ENCODE data around the gene RBM20.
"Not testable (repeated sequence)": the region's sequence is repeated elsewhere in the genome, so short reads cannot be mapped to it uniquely, and the experiment has no call there.

RBM20 gene

DNA sequence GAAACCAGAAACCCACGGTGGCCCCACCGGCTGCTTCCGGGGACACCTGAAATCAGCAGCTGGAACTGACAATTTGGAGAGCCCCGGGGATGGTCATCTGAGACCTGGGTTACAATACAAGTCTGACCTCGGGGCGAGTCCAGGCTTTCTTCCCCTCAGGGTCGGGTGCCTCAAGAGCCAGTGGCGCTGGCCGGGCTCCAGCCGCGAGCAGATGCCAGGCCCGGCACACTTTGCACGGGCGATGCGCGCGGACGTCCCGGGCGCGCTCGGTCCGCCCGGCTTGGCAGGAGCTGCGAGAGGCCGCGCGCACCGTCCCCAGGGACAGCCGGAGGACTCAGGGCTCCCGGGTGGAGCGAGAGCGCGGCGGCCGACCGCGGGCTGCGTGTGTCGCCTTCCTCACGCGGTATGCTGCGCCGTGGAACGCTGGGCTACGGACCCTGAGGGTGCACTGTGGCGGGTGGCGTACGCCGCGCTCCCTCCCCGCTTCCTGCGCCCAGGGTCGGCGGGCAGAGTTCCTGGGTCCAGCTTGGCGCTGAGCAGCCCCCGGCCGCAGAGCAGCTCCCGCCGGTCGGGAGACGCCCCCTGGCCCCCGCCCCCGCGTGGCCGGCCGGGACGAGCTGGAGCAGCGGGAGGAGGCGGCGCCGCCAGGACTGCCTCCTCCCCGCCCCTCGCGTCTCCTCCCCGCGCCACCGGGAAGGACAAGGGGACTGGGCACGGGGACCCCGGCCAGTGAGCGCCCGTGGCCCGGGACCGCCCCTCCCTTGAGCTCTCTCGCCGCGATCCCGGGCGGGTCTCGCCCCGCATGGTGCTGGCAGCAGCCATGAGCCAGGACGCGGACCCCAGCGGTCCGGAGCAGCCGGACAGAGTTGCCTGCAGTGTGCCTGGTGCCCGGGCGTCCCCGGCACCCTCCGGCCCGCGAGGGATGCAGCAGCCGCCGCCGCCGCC is at the start of gene RBM20:
TSS of gene RBM20 (plus strand) at position 684 of the 945 bp plus-strand sequence. CDS start at position 803, 119 bp downstream.
- in situ Hi-C loops (cut with HindIII; ENCODE audit: low sequenced_read_pairs): no loop called here

DNA sequence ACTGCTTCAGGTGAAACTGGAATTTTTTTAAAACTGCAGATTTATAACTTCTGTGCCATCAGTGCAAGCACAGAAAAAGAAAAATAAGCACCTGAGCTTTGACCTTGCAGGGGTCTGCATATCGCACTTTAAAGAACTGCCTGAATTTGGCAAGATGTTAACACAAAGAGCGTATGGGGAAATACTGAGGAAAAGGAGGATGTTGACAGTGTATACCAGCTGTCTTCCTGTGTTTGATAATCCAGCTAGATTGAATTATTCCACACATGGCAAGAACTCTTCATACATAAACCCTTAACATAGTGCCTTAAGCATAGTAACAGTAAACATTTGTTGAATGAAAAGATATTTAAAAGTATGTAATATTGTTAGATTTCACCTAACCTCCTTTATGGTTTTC is 46.7 kb upstream of the RBM20 start:
- in situ Hi-C loops (cut with HindIII; ENCODE audit: low sequenced_read_pairs): no loop called here

DNA sequence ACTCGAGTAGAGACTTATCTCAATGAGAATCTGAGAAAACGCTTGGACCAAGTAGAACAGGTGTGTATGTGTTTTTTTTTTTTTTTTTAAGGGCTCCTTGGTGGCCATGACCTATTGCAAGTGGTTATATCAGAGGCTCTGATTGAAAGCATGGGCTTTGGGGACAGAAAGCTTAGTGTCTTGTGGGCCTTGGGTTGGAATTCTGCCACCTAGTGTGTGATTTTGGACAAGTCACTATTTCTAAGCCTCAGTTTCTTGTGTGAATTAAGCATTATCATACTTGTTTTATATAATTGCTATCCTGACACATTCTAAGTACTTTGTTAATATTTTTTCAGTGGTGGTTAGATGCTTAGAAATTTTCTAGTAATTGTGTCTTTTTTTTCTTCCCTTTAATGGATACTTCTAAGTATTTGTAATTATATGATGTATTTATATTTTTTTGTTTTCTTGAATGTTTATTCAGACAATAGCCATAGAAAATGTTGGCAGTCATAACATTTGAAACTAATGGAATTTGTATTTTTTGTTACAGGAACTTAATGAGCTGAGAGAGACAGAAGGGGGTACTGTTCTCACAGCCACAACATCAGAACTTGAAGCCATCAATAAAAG is 43.5 kb upstream of the RBM20 start:
- in situ Hi-C loops (cut with HindIII; ENCODE audit: low sequenced_read_pairs): no loop called here

DNA sequence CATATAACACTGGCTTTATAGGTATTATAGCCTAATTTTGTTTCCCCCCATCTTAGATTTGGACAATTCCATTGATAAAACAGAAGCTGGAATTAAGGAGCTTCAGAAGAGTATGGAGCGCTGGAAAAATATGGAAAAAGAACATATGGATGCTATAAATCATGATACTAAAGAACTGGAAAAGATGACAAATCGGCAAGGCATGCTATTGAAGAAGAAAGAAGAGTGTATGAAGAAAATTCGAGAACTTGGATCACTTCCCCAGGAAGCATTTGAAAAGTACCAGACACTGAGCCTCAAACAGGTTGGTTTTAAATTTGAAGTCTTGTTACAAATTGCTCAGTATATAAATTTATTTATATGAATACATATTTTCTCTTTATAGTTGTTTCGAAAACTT is 42.6 kb upstream of the RBM20 start:
- in situ Hi-C loops (cut with HindIII; ENCODE audit: low sequenced_read_pairs): no loop called here

DNA sequence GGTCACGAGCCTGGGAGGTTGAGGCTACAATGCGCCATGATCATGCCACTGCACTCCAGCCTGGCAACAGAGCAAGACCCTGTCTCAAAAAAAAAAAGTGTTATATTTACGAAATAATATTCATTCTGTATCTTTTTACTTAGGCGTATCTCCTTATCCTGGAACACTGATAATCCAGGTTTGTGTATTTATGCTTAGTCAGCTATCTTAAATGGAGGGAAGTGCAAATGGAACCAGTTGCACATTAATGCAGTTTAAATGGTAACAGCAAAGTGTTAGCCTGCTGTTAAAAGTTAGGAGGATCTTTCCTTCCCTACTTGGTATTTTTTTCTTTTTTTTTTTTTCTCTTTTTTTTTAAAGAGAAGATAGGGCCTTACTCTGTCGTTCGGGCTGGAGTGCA is 36.0 kb upstream of the RBM20 start:
- in situ Hi-C loops (cut with HindIII; ENCODE audit: low sequenced_read_pairs): no loop called here

DNA sequence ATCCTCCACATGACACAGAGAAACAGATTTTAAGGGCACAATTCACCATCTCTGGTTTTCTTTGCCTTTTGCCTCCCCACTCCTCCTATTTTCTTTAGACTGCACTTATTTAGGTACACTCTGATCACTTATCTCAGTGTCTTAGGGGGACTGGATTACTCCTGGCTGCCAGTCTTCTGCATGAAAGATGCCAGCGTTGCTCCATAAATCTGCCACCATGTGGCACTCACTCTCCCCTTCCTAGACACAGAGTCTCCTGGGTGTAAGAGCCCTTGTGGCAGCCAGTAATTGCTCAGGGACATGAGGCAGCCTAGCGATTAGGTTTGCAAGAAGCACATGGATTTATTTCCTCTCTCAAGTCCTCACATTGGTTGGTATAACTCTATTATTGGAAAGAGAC is 34.5 kb upstream of the RBM20 start:
- in situ Hi-C loops (cut with HindIII; ENCODE audit: low sequenced_read_pairs): no loop called here

DNA sequence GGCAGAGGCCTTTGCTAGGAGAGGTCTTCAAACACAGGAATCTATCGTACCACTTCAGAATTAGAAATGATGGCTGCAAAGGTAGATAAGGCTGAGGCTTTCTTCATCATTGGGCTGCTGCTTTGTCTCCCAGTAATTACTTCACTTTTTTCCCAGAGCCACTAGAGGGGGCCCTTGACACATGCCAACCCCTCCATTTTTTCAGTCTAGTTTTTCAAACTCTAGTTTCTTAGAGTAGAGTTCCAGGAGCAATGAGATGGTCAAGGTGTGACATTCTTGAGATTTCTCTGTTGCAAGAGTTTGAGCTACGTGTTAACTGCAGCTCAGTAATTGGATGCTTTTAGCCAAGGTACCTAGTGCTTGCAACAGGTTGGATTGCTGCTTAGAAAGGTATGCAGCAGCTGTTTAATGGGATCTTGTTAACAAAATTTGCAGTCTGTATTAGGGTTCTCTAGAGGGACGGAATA is 33.8 kb upstream of the RBM20 start:
- in situ Hi-C loops (cut with HindIII; ENCODE audit: low sequenced_read_pairs): no loop called here

DNA sequence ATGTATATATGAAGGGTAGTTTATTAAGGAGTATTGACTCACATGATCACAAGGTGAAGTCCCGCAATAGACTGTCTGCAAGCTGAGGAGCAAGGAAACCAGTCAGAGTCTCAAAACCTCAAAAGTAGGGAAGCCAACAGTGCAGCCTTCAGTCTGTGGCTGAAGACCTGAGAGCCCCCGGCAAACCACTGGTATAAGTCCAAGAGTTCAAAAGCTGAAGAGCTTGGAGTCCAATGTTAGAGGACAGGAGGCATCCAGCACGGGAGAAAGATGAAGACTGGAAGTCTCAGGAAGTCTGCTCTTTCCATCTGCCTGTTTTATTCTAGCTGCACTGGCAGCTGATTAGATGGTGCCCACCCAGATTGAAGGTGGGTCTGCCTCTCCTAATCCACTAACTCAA is 33.4 kb upstream of the RBM20 start:
- in situ Hi-C loops (cut with HindIII; ENCODE audit: low sequenced_read_pairs): not testable (repeated sequence)

DNA sequence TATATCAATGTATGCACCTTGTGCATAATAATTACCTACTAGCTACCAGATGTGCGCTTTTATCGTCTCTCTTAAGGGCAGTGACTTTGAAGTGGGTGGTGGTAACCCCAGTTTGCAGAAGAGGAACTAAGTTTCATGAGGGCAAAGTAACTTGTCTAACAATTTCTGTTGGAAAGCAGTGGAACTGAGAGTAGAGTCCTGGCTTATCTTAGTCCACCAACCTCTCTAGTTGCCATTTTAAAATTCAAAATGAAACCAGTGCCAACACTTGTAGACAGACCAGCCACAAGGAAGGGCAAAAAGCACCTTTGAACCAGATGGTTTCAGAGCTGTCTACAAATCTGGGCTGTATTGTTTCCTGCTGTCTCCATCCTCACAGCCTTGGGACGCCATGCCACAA is 32.0 kb upstream of the RBM20 start:
- in situ Hi-C loops (cut with HindIII; ENCODE audit: low sequenced_read_pairs): no loop called here

DNA sequence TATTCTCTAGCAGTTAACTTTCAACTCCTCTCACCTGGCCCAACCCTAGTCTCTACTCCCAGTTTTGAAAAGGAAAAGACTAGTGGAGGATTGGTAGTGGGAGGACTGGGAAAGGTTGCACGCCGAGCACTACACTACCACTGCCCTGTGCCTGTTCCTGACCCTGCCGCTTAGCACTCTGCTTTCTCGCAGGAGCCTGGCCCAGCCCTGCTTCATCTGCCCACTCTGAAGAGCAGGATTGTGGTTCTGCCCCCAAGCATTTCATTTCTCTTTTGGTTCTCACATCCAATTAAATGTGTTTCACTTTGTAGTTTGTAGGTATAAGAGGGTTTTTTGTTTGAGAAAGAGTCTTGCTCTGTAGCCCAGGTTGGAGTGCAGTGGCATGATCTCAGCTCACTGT is 31.5 kb upstream of the RBM20 start:
- in situ Hi-C loops (cut with HindIII; ENCODE audit: low sequenced_read_pairs): no loop called here

DNA sequence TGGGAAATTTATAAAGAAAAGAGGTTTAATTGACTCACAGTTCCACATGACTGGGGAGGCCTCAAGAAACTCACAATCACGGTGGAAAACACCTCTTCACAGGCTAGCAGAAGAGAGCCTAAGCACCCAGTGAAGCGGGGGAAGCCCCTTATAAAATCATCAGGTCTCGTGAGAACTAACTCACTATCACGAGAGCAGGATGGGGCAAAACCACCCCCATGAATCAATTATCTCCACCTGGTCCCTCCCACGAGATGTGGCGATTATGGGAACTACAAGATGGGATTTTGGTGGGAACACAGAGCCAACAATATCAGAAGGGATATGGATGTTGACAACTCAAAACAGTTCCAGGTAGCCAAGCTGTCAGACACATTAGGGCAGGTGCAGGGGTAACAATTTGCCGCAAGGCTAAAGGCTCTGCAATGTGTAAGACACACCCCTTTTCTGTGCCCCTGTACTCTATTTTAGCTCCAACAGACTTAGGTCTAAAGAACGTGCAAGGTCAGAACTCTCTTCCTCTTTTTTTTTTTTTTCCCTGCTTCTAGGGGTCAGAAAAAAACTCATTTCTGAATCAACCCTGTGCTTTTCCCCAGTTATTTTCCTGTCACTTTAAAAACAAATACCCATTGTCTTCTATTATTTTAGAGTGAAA is 30.7 kb upstream of the RBM20 start:
- in situ Hi-C loops (cut with HindIII; ENCODE audit: low sequenced_read_pairs): no loop called here

DNA sequence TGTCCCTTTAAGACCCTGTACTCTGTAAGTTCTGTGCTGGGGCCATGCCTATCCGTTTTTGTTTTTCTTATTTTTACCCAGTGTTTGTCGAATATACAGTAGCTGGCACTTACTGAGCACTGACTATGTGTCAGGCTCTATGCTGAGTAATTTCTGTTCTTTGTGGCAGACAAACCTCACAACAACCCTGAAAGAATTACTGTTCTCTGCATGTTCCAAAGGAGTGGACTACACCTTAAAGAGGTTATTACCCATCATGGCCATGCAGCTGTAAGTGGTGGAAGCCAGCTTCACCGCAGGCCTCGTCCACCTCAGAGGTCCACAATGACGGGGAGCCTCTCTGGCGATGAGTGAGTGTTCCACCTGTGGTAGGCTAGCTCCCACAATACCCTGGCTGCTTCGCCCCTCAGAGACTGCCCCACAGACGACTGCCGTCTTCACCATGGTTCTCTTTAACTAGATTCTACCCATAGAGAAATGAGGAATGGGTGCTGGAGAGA is 30.1 kb upstream of the RBM20 start:
- in situ Hi-C loops (cut with HindIII; ENCODE audit: low sequenced_read_pairs): no loop called here

DNA sequence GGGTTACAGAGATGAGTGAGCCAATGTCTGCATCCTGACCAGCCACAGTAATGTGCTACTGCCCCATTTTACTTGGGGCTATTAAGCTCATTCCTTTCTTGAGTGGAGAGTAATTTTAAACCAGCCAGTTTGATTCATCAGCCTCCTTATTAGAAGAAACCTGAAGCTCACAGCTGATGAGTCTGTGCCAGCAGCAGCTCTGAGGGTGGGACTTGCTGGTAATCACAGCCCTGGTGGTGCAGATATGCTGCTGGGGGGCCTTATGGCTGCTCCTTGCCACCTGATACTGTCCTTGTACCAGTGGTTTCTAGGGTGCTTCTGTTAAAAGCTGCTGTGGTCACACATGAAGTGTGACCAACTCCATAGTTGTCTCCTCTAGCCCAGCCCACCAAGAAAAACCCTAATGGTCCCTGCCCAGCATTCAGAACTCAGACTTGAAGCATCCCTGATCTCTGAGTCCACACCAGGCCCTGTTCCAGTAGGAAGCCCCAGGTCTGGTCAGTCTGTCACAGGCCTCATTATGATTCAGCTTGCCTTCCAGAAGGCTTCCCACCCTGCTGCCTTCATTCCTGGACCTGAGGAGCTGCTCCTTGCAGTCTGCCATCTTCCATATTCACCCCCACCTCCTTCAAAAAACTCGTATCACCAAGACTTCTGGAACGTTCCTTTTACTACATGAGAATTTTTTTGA is 28.9 kb upstream of the RBM20 start:
- in situ Hi-C loops (cut with HindIII; ENCODE audit: low sequenced_read_pairs): no loop called here

DNA sequence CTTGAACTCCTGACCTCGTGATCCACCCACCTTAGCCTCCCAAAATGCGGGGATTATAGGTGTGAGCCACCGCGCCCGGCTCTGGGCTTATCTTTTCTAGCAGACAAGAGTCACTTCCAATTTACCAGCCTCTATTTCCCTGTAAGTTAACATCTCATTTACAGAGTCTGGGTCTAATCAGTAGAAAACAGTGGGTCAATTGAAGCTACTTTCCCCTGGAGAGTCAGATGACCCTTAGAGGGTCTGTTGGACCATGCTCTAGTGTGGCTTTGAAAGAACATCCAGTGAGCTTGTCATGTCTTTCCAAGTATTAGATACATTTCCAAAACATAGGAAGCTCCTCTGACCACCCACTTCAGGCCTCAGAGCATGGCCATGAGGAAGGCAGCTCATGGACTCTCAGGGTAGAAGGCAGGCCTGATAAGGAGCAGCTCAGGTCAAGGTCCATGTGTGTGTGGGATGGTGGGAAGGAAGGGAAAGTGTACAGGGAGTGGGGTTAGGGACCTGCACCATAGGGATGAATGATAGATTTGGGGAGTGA is 27.6 kb upstream of the RBM20 start:
- in situ Hi-C loops (cut with HindIII; ENCODE audit: low sequenced_read_pairs): no loop called here

DNA sequence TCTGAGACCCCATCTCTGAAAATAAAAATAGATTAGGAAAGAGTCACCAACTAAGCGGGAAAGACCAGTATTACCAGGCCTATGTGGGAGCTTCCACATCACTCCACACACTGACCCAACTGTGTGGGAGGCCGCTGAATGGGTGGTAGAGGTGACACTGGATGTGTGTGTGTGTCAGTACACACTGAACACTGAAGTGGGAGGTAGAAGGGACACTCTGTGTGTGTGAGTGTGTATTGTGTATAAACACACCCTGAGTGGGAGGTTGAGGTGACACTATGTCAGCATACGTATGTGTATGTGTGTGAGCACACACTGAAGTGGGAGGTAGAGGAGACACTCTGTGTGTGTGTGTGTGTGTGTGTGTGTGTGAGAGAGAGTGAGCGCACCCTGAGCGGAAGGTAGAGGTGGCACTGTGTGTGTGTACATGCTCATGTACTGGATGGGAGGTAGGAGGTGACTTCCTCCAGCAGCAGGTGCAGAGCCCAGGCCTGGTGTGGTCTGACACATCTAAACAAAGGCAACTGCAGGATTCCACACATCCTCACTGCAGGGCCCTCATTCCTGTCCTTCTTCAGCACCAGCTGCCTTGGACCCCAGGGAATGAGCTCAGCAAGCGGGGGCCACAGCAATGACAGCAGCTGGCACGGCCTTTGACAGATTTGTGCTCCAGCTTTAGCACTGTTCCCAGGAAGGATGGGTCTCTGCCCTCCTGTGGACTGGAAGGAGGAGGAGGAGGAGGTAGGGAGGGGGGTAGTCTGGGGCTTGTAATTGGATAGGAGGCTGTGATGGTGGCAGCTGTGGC is 26.5 kb upstream of the RBM20 start:
- in situ Hi-C loops (cut with HindIII; ENCODE audit: low sequenced_read_pairs): no loop called here

DNA sequence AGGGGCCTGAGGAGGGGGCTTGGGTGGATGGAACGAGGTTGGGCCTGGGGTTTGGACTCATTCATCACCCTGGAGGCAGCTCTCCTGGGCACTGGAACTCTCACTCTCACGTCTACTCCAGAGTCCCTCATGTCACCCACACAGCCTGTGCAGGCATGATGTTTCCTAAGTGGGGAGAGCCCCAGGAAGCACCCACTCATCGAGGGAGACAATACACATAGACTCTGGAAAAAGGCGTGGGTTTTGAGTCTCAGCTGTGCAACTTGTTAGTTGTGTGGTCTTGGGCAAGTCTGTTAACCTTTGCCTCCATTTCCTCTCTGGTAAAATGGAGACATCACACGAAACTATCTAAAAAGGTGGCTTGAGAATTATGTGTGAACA is 25.9 kb upstream of the RBM20 start:
- in situ Hi-C loops (cut with HindIII; ENCODE audit: low sequenced_read_pairs): no loop called here

DNA sequence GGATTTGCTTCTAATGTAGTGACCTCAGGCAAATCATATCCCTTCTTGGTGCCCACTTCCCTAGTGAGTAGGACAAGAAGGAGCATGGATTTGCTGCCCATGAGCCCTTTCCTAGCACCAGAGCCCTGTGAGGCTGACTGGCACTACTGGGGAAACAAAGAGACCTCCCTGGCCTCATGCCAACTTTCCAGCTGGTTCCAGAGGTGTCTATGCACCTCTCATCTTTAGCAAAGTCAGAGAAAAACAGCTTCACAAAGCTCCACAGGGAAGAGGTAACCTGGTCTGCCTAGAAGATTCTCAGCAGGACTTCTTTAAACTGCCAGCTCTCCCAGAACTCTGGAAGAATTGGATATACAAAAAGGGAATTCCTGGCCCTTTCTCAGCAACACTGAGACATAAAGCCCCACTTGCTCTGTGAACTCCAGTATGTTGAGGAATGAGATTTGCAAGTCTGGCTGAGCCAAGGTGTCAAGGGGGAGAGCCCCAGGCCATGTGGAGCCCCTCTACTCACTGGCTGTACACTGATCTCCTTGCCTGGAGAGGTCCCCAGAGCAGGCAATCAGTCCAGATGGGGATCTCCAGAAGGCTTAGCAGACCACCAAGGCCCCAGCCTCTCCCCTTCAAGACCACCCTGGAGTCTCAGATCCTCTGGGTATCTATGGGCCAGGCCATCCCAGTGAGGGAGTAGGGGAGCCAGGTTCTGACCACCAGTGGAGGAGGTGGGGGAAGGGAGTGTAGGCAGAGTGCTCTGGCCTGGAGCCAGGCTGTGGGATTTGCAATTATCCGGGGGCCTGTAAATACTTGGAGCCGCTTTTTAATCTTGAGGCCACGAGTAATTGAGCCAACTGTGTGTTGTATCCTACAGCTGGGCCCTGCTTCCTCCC is 24.4 kb upstream of the RBM20 start:
- in situ Hi-C loops (cut with HindIII; ENCODE audit: low sequenced_read_pairs): no loop called here

DNA sequence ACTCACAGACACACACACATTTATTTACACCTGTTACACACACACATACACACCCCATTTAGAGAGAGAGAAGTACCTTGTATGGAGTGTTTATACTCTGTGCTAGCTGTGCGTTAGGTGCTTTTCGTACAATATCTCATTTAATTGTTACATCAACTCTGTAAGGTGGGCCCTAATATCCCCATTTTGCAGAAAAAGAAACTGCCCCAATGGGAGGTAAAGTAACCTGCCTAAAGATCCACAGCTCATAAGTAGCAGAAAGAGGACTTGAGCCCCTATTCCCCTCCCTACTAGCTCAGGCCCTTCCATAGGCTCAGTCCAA is 23.8 kb upstream of the RBM20 start:
- in situ Hi-C loops (cut with HindIII; ENCODE audit: low sequenced_read_pairs): no loop called here

DNA sequence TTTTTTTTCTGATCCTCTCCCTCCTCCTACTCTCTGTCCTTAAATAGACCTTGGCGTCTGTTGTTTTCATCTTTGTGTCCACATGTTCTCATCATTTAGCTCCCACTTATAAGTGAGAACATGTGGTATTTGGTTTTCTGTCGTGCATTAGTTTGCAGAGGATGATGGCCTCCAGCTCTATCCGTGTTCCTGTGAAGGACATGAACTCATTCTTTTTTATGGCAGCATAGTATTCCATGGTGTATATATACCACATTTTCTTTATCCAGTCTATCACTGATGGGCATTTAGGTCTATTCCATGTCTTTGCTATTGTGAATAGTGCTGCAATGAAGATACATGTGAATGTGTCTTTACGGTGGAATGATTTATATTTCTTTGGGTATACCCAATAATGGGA is 20.8 kb upstream of the RBM20 start:
- in situ Hi-C loops (cut with HindIII; ENCODE audit: low sequenced_read_pairs): not testable (repeated sequence)

Data from DLD1 (cell line).